HepG2 (cell line): ENCODE data around the gene EPS8.

Source experiments
- EP300 ChIP-seq, 3 experiments: sonication (generic) in 1 of 3; formaldehyde crosslinking in 1 of 3; IDR thresholded peaks; 2 replicates each; pipeline versions ENCODE4 v1.5.1 to v1.6.1; 2011 to 2020; ENCODE audit warnings: low read depth in 2 of 3, low read length in 2 of 3, borderline replicate concordance in 1 of 3, improper control_type of control experiment in 1 of 3, mild to moderate bottlenecking in 1 of 3, missing genetic modification reagents in 1 of 3, moderate library complexity in 1 of 3
- HCFC1 ChIP-seq: fragments of 150-350 bp; IDR thresholded peaks from 2 replicates; pipeline ENCODE4 v1.6.1; 2014; ENCODE audit warnings: low read depth, low read length
- HNF4A ChIP-seq: sonication (generic); formaldehyde crosslinking; IDR thresholded peaks from 2 replicates; pipeline ENCODE4 v1.4.0; 2020; ENCODE audit warnings: missing genetic modification reagents
- MXI1 ChIP-seq: IDR thresholded peaks from 3 replicates; pipeline ENCODE4 v1.6.1; 2012; ENCODE audit warnings: low read depth, low read length, inconsistent platforms, borderline replicate concordance
- NR3C1 ChIP-seq: sonication (generic); formaldehyde crosslinking; IDR thresholded peaks from 2 replicates; pipeline ENCODE4 v1.4.0; 2020; ENCODE audit warnings: missing genetic modification reagents
- POLR2A ChIP-seq, 2 experiments: IDR thresholded peaks; 2 replicates each; pipeline ENCODE4 v1.6.1; 2011; ENCODE audit warnings: low read depth in 2 of 2, low read length in 2 of 2, mild to moderate bottlenecking in 1 of 2, moderate library complexity in 1 of 2; ENCODE audit not compliant: insufficient read depth in 1 of 2
- TAF1 ChIP-seq: sonication (generic); formaldehyde crosslinking; IDR thresholded peaks from 2 replicates; pipeline ENCODE4 v1.4.0; 2020; ENCODE audit warnings: missing genetic modification reagents
- YEATS4 ChIP-seq: sonication (generic); formaldehyde crosslinking; IDR thresholded peaks from 2 replicates; pipeline ENCODE4 v1.4.0; 2020; ENCODE audit warnings: missing genetic modification reagents, borderline replicate concordance
- ZNF256 ChIP-seq: sonication (generic); formaldehyde crosslinking; conservative IDR thresholded peaks from 2 replicates; pipeline ENCODE4 v1.4.0; 2020; ENCODE audit warnings: missing genetic modification reagents
- ZNF331 ChIP-seq: sonication (generic); formaldehyde crosslinking; IDR thresholded peaks from 2 replicates; pipeline ENCODE4 v1.4.0; 2020; ENCODE audit warnings: missing genetic modification reagents
- TF ChIP-seq, protein P1 (sequence below): sonication (generic); formaldehyde crosslinking; IDR thresholded peaks from 2 replicates; pipeline ENCODE4 v1.4.0; 2020; ENCODE audit warnings: missing genetic modification reagents
- TF ChIP-seq, protein P2 (sequence below), 2 experiments: fragments of 450-650 bp in 1 of 2; sonication (generic) in 1 of 2; formaldehyde crosslinking; IDR thresholded peaks; 2 replicates each; pipeline versions ENCODE4 v1.5.0 to v1.8.0; 2020 to 2022; ENCODE audit warnings: mild to moderate bottlenecking in 1 of 2, missing genetic modification reagents in 1 of 2
- TF ChIP-seq, protein P3 (sequence below): sonication (generic); formaldehyde crosslinking; IDR thresholded peaks from 2 replicates; pipeline ENCODE4 v1.5.0; 2020; ENCODE audit warnings: mild to moderate bottlenecking, missing genetic modification reagents, moderate library complexity
- TF ChIP-seq, protein P4 (sequence below): IDR thresholded peaks from 2 replicates; pipeline ENCODE4 v1.6.1; 2012; ENCODE audit warnings: inconsistent platforms

DNA sequence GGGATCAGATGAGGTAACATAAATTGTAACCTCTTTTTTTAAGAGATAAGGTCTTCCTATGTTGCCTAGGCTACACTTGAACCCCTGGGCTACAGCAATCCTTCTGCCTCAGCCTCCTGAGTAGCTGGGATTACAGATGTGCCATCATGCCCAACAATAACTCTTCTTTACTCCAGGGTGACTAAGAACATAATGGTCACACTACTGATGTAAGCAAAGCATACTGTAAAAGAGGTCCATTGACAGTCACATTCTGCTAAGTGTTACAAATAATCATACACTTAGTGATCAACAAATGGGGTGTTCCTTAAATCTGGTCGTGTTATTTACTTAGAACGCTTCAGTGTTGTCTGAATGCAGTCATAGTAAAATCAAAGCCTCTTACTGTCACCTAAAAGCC is 68.9 kb downstream of the EPS8 start:
- TF ChIP-seq ZNF331 (CRISPR knock-in tag) (no peak), YEATS4 (no peak), MXI1 (no peak), TAF1 (CRISPR knock-in tag) (no peak), HNF4A (CRISPR knock-in tag) (no peak), ZNF256 (CRISPR knock-in tag) (no peak), EP300 (IDR thresholded peaks at IDR 0.05; ENCODE audit: low read depth in 2 of 2, low read length in 2 of 2) (no peak), EP300 (CRISPR knock-in tag; IDR thresholded peaks at IDR 0.05; ENCODE audit: borderline replicate concordance) (no peak), POLR2A (IDR thresholded peaks at IDR 0.05; ENCODE audit: insufficient read depth in 1 of 2, low read depth in 2 of 2, low read length in 2 of 2) (no peak), HCFC1 (no peak), NR3C1 (CRISPR knock-in tag) (no peak)
- TF ChIP-seq, protein P1, sequence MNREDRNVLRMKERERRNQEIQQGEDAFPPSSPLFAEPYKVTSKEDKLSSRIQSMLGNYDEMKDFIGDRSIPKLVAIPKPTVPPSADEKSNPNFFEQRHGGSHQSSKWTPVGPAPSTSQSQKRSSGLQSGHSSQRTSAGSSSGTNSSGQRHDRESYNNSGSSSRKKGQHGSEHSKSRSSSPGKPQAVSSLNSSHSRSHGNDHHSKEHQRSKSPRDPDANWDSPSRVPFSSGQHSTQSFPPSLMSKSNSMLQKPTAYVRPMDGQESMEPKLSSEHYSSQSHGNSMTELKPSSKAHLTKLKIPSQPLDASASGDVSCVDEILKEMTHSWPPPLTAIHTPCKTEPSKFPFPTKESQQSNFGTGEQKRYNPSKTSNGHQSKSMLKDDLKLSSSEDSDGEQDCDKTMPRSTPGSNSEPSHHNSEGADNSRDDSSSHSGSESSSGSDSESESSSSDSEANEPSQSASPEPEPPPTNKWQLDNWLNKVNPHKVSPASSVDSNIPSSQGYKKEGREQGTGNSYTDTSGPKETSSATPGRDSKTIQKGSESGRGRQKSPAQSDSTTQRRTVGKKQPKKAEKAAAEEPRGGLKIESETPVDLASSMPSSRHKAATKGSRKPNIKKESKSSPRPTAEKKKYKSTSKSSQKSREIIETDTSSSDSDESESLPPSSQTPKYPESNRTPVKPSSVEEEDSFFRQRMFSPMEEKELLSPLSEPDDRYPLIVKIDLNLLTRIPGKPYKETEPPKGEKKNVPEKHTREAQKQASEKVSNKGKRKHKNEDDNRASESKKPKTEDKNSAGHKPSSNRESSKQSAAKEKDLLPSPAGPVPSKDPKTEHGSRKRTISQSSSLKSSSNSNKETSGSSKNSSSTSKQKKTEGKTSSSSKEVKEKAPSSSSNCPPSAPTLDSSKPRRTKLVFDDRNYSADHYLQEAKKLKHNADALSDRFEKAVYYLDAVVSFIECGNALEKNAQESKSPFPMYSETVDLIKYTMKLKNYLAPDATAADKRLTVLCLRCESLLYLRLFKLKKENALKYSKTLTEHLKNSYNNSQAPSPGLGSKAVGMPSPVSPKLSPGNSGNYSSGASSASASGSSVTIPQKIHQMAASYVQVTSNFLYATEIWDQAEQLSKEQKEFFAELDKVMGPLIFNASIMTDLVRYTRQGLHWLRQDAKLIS = no peak
- TF ChIP-seq, protein P2, sequence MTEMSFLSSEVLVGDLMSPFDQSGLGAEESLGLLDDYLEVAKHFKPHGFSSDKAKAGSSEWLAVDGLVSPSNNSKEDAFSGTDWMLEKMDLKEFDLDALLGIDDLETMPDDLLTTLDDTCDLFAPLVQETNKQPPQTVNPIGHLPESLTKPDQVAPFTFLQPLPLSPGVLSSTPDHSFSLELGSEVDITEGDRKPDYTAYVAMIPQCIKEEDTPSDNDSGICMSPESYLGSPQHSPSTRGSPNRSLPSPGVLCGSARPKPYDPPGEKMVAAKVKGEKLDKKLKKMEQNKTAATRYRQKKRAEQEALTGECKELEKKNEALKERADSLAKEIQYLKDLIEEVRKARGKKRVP (CRISPR knock-in tag; IDR thresholded peaks at IDR 0.05) = no peak
- TF ChIP-seq, protein P3, sequence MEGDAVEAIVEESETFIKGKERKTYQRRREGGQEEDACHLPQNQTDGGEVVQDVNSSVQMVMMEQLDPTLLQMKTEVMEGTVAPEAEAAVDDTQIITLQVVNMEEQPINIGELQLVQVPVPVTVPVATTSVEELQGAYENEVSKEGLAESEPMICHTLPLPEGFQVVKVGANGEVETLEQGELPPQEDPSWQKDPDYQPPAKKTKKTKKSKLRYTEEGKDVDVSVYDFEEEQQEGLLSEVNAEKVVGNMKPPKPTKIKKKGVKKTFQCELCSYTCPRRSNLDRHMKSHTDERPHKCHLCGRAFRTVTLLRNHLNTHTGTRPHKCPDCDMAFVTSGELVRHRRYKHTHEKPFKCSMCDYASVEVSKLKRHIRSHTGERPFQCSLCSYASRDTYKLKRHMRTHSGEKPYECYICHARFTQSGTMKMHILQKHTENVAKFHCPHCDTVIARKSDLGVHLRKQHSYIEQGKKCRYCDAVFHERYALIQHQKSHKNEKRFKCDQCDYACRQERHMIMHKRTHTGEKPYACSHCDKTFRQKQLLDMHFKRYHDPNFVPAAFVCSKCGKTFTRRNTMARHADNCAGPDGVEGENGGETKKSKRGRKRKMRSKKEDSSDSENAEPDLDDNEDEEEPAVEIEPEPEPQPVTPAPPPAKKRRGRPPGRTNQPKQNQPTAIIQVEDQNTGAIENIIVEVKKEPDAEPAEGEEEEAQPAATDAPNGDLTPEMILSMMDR (CRISPR knock-in tag) = no peak
- TF ChIP-seq, protein P4, sequence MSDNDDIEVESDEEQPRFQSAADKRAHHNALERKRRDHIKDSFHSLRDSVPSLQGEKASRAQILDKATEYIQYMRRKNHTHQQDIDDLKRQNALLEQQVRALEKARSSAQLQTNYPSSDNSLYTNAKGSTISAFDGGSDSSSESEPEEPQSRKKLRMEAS = no peak
